SK-N-SH (cell line): ENCODE data around the gene KCNJ4. TPM values are rescaled to one million over a fixed set of nuclear protein-coding genes. Genes with fewer than 3 reads are reported as not detected.

Experiments
- CTCF ChIA-PET: fragments of 300-600, 350-600 bp; formaldehyde crosslinking; extraction: SDS; loops from one replicate; lab custom pipeline; 2021; lab: Yijun Ruan, JAX
- POLR2A ChIA-PET: fragments of 350-600 bp; sonication (Branson Sonifier 250); formaldehyde crosslinking; extraction: SDS; loops from one replicate; lab custom pipeline; 2020; ENCODE audit warnings: antibody characterized with exemption, inconsistent platforms; lab: Yijun Ruan, JAX
- DNase-seq: peaks from one replicate; pipeline ENCODE4 v3.0.0; 2012
- H2AFZ ChIP-seq: fragments of 200-600 bp; sonication (generic); 2 replicates; pipeline ENCODE4 v1.8.1; 2016; ENCODE audit warnings: antibody characterized with exemption, mild to moderate bottlenecking, low read depth
- H3F3A ChIP-seq: fragments of 200-600 bp; sonication (generic); replicated peaks from 2 replicates; pipeline ENCODE3; 2016; ENCODE audit warnings: antibody characterized with exemption, mild to moderate bottlenecking; ENCODE audit not compliant: insufficient read depth
- H3K27ac ChIP-seq, 2 experiments: fragments of 200-500 bp in 1 of 2; fragments of 200-600 bp in 1 of 2; sonication (Bioruptor generic) in 1 of 2; sonication (generic), shearing (Covaris generic) in 1 of 2; 2 replicates each; pipeline versions ENCODE4 v1.5.1 to v1.6.1; 2014 to 2016; ENCODE audit warnings: low read depth in 2 of 2, inconsistent platforms in 1 of 2, low read length in 1 of 2, mild to moderate bottlenecking in 1 of 2, mixed read lengths in 1 of 2
- H3K27me3 ChIP-seq: fragments of 200-600 bp; sonication (generic), shearing (Covaris generic); 2 replicates; pipeline ENCODE4 v1.6.1; 2016; ENCODE audit warnings: mixed run types; ENCODE audit not compliant: insufficient read depth
- H3K36me3 ChIP-seq, 2 experiments: fragments of 200-500 bp in 1 of 2; fragments of 200-600 bp in 1 of 2; sonication (Bioruptor generic) in 1 of 2; sonication (generic) in 1 of 2; replicated peaks in 1 of 2; 2 replicates each; pipeline versions ENCODE3 to v1.5.1; 2014 to 2016; ENCODE audit warnings: low read length in 1 of 2, mild to moderate bottlenecking in 1 of 2; ENCODE audit not compliant: insufficient read depth in 2 of 2, control insufficient read depth in 1 of 2
- H3K4me1 ChIP-seq, 2 experiments: fragments of 200-500 bp in 1 of 2; fragments of 200-600 bp in 1 of 2; sonication (Bioruptor generic) in 1 of 2; sonication (generic), shearing (Covaris generic) in 1 of 2; 2 replicates each; pipeline versions ENCODE4 v1.5.1 to v1.6.1; 2014 to 2016; ENCODE audit warnings: low read depth in 1 of 2, low read length in 1 of 2, mixed run types in 1 of 2; ENCODE audit not compliant: insufficient read depth in 2 of 2, control insufficient read depth in 1 of 2
- H3K4me2 ChIP-seq: fragments of 200-600 bp; sonication (generic), shearing (Covaris generic); 2 replicates; pipeline ENCODE4 v1.6.1; 2017; ENCODE audit warnings: mixed run types
- H3K4me3 ChIP-seq, 2 experiments: fragments of 200-500 bp in 1 of 2; fragments of 200-600 bp in 1 of 2; sonication (Bioruptor generic) in 1 of 2; sonication (generic), shearing (Covaris generic) in 1 of 2; 2 replicates each; pipeline versions ENCODE4 v1.5.1 to v1.8.1; 2014 to 2016; ENCODE audit warnings: low read depth in 2 of 2, inconsistent platforms in 1 of 2, low read length in 1 of 2, mild to moderate bottlenecking in 1 of 2, mixed read lengths in 1 of 2, moderate library complexity in 1 of 2
- H3K79me2 ChIP-seq: fragments of 200-600 bp; sonication (generic); 2 replicates; pipeline ENCODE4 v1.8.1; 2017; ENCODE audit warnings: mild to moderate bottlenecking; ENCODE audit not compliant: insufficient read depth
- H3K9ac ChIP-seq: fragments of 200-600 bp; sonication (generic); 2 replicates; pipeline ENCODE4 v1.6.1; 2017; ENCODE audit warnings: mixed run types
- H3K9me2 ChIP-seq: fragments of 200-600 bp; sonication (generic); 2 replicates; pipeline ENCODE4 v1.6.1; 2017; ENCODE audit warnings: mixed run types
- H3K9me3 ChIP-seq: fragments of 200-600 bp; sonication (generic); 2 replicates; pipeline ENCODE4 v1.6.1; 2017; ENCODE audit warnings: mixed run types, mild to moderate bottlenecking, moderate library complexity
- H4K20me1 ChIP-seq: fragments of 200-600 bp; sonication (generic); 2 replicates; pipeline ENCODE4 v1.6.1; 2017; ENCODE audit warnings: mild to moderate bottlenecking, mixed run types; ENCODE audit not compliant: insufficient read depth
- EZH2phosphoT487 ChIP-seq: fragments of 200-600 bp; sonication (generic); IDR thresholded peaks from 2 replicates; pipeline ENCODE4 v1.6.1; 2017; ENCODE audit warnings: low read depth, mixed run types, mild to moderate bottlenecking, antibody characterized with exemption, moderate library complexity, borderline replicate concordance
- FOSL2 ChIP-seq: IDR thresholded peaks from 2 replicates; pipeline ENCODE4 v1.4.0; 2012; ENCODE audit warnings: low read depth, mild to moderate bottlenecking, moderate library complexity, borderline replicate concordance
- FOXJ3 ChIP-seq: sonication (generic); formaldehyde crosslinking; IDR thresholded peaks from 2 replicates; pipeline ENCODE4 v1.5.1; 2020; ENCODE audit warnings: mild to moderate bottlenecking, missing genetic modification reagents
- GATA2 ChIP-seq: sonication (generic); formaldehyde crosslinking; IDR thresholded peaks from 2 replicates; pipeline ENCODE4 v1.5.0; 2020; ENCODE audit warnings: mild to moderate bottlenecking, missing genetic modification reagents
- NFIC ChIP-seq: IDR thresholded peaks from 2 replicates; pipeline ENCODE4 v1.4.0; 2012; ENCODE audit warnings: borderline replicate concordance
- NRF1 ChIP-seq: IDR thresholded peaks from 2 replicates; pipeline ENCODE4 v1.6.1; 2012; ENCODE audit warnings: low read depth, mild to moderate bottlenecking, low read length
- WGBS: methylation state at CpG from one replicate; pipeline ENCODE4 v1.1.6; 2017; ENCODE audit warnings: low lambda C conversion rate; 5-methylcytosine and 5-hydroxymethylcytosine counted together
- polyA plus RNA-seq, 3 experiments: library from polyadenylated mRNA; depleted of rRNA; stranded (reverse); fragments of >200 nt; gene quantifications; 2 replicates each; pipeline ENCODE4 v1.2.3, GENCODE V29; 2012
- TF ChIP-seq, protein P1 (sequence below): IDR thresholded peaks from 2 replicates; pipeline ENCODE4 v1.4.0; 2012; ENCODE audit warnings: low read depth, borderline replicate concordance
- TF ChIP-seq, protein P2 (sequence below): IDR thresholded peaks from 2 replicates; pipeline ENCODE4; 2012
- TF ChIP-seq, protein P3 (sequence below): fragments of 150-350 bp; IDR thresholded peaks from 2 replicates; pipeline ENCODE4 v1.6.1; 2017; ENCODE audit warnings: antibody characterized with exemption, low read length, low read depth, borderline replicate concordance

The KCNJ4 gene
- polyA plus RNA-seq, 1 of the 3 experiments (the other 2 are of a cell fraction) = not detected

DNA sequence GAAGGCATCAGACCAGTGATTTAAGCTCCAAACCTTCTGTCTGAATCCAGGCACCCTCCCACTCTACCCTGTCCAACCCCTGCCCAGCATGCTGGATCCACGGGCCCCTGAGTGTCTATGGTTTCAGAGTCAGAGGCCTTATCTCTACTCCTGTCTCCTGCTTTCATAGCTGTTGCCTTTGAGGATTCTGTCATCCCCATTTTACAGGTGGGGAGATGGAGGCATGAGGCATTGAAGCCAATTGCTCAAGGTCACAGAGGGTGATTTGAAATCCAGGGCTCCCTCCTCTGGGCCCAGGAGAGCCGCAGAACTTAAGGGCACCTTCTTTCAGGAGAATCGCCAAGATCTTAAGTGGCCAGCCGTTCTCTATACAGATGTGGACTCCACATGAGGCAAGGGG lies 3.1 kb downstream of the KCNJ4 start:
- no peaks in the 10 kb centered on the region for H3K79me2 ChIP-seq
- H3K9me3 ChIP-seq = no peaks in the 10 kb centered on the region
- no peak overlapping the region for H3K27ac ChIP-seq
- H3K4me3 ChIP-seq = no peak overlapping the region
- no peak overlapping the region for H3K9ac ChIP-seq
- WGBS = 80% methylated on average over 1 of the region's 4 CpGs
- H3K4me1 ChIP-seq = peaks cover 0 to 1% of the 10 kb centered on the region in 2 experiments; a peak in 1 of 4 replicates
- H2AFZ ChIP-seq = no peak overlapping the region
- no peaks in the 10 kb centered on the region for H3K9me2 ChIP-seq
- no peak overlapping the region for H3K4me2 ChIP-seq
- DNase-seq = no peak
- H3K36me3 ChIP-seq = no peaks in the 10 kb centered on the region
- TF ChIP-seq FOXJ3 (CRISPR knock-in tag) = no peak
- TF ChIP-seq EZH2phosphoT487 = no peak
- TF ChIP-seq GATA2 (CRISPR knock-in tag) = no peak
- TF ChIP-seq, protein P1, sequence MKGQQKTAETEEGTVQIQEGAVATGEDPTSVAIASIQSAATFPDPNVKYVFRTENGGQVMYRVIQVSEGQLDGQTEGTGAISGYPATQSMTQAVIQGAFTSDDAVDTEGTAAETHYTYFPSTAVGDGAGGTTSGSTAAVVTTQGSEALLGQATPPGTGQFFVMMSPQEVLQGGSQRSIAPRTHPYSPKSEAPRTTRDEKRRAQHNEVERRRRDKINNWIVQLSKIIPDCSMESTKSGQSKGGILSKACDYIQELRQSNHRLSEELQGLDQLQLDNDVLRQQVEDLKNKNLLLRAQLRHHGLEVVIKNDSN = no peak
- TF ChIP-seq FOSL2 = no peak
- TF ChIP-seq, protein P2, sequence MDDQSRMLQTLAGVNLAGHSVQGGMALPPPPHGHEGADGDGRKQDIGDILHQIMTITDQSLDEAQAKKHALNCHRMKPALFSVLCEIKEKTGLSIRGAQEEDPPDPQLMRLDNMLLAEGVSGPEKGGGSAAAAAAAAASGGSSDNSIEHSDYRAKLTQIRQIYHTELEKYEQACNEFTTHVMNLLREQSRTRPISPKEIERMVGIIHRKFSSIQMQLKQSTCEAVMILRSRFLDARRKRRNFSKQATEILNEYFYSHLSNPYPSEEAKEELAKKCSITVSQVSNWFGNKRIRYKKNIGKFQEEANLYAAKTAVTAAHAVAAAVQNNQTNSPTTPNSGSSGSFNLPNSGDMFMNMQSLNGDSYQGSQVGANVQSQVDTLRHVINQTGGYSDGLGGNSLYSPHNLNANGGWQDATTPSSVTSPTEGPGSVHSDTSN = no peak
- TF ChIP-seq, protein P3, sequence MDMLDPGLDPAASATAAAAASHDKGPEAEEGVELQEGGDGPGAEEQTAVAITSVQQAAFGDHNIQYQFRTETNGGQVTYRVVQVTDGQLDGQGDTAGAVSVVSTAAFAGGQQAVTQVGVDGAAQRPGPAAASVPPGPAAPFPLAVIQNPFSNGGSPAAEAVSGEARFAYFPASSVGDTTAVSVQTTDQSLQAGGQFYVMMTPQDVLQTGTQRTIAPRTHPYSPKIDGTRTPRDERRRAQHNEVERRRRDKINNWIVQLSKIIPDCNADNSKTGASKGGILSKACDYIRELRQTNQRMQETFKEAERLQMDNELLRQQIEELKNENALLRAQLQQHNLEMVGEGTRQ = no peak
- TF ChIP-seq NRF1 = no peak
- CTCF ChIA-PET = no interaction called here
- H3F3A ChIP-seq = no peaks in the 10 kb centered on the region
- POLR2A ChIA-PET = no interaction called here
- H3K27me3 ChIP-seq = no peaks in the 10 kb centered on the region; the same call in 1 of the 2 replicates
- no peaks in the 10 kb centered on the region for H4K20me1 ChIP-seq

DNA sequence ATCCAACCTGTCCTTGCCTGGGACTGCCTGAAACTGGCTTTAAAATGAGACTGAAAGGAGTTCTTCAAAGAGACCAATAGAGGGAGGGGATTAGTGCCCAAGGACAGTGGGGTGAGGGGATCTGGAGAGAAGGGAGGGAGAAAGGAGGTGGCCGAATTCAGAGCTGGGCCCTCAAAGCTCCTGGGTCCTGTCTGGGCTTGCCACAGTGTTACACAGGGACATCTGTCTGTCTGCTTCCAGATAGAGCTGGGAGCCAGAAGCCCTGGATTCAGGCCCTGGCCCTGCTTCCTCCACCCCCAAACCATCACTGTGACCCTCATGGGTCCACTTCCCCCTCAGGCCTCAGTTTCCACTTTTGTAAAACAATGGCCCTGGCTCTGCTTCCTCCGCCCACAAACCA lies 3.6 kb downstream of the KCNJ4 start:
- H3K4me1 ChIP-seq = no peaks in the 10 kb centered on the region; a peak in 1 of 4 replicates
- no peaks in the 10 kb centered on the region for H3K9me3 ChIP-seq
- no peak overlapping the region for H2AFZ ChIP-seq
- H3K79me2 ChIP-seq = no peaks in the 10 kb centered on the region
- H3K9ac ChIP-seq = no peak overlapping the region
- H3K4me2 ChIP-seq = no peak overlapping the region
- WGBS = 92% methylated on average over 2 of the region's 2 CpGs
- H3K36me3 ChIP-seq = no peaks in the 10 kb centered on the region
- no peaks in the 10 kb centered on the region for H4K20me1 ChIP-seq
- no peak overlapping the region for H3K27ac ChIP-seq
- no peak overlapping the region for H3K4me3 ChIP-seq
- POLR2A ChIA-PET = no interaction called here
- DNase-seq = no peak
- no peak for TF ChIP-seq NFIC
- no peaks in the 10 kb centered on the region for H3K9me2 ChIP-seq
- no peaks in the 10 kb centered on the region for H3F3A ChIP-seq
- H3K27me3 ChIP-seq = no peaks in the 10 kb centered on the region; the same call in 1 of the 2 replicates
- CTCF ChIA-PET = no interaction called here
